VCaP (cell line): Measurements from ENCODE around the gene DUS4L.

Source experiments
- H3K27ac ChIP-seq: fragments of 450-650 bp; 2 replicates; pipeline ENCODE4 v1.5.1; 2017
- CTCF ChIP-seq: fragments of 450-650 bp; conservative IDR thresholded peaks from 2 replicates; pipeline ENCODE4 v1.5.1; 2017; ENCODE audit warnings: mild to moderate bottlenecking, moderate library complexity

DUS4L gene

GRCh38 chr7:107564553-107565298 lies 955 bp downstream of the DUS4L start:
- peak overlapping the region; percentile 93 for H3K27ac ChIP-seq
- no peak for TF ChIP-seq CTCF

GRCh38 chr7:107570298-107570697 lies 6.5 kb downstream of the DUS4L start:
- TF ChIP-seq CTCF = no peak
- no peak overlapping the region for H3K27ac ChIP-seq

GRCh38 chr7:107573537-107573936 lies 9.8 kb downstream of the DUS4L start:
- no peak for TF ChIP-seq CTCF
- H3K27ac ChIP-seq = no peak overlapping the region

- TF ChIP-seq CTCF = no peak
- H3K27ac ChIP-seq = peak overlapping the region; percentile 88
These were observed 15.7 kb downstream of the DUS4L start for GRCh38 chr7:107579554-107579884.

GRCh38 chr7:107579885-107580715 lies 16.3 kb downstream of the DUS4L start, which contains the start of gene BCAP29:
Gene BCAP29, plus strand, starts transcription at chr7:107580246. Its CDS starts 527 bp downstream, at chr7:107580773.
- peak; percentile 72 for TF ChIP-seq CTCF
- peak within 1 kb of the TSS; percentile 88 for H3K27ac ChIP-seq

- peak overlapping the region; percentile 88 for H3K27ac ChIP-seq
- TF ChIP-seq CTCF = peak; percentile 31
These were observed 17.1 kb downstream of the DUS4L start for GRCh38 chr7:107580716-107581383.
